ENCODE data around the gene ARHGEF6. TPM values are rescaled to one million over a fixed set of nuclear protein-coding genes. Genes with fewer than 3 reads are reported as not detected.

The ARHGEF6 gene
- total RNA-seq, 1 donor from 2014 or later: 84.1 TPM

DNA sequence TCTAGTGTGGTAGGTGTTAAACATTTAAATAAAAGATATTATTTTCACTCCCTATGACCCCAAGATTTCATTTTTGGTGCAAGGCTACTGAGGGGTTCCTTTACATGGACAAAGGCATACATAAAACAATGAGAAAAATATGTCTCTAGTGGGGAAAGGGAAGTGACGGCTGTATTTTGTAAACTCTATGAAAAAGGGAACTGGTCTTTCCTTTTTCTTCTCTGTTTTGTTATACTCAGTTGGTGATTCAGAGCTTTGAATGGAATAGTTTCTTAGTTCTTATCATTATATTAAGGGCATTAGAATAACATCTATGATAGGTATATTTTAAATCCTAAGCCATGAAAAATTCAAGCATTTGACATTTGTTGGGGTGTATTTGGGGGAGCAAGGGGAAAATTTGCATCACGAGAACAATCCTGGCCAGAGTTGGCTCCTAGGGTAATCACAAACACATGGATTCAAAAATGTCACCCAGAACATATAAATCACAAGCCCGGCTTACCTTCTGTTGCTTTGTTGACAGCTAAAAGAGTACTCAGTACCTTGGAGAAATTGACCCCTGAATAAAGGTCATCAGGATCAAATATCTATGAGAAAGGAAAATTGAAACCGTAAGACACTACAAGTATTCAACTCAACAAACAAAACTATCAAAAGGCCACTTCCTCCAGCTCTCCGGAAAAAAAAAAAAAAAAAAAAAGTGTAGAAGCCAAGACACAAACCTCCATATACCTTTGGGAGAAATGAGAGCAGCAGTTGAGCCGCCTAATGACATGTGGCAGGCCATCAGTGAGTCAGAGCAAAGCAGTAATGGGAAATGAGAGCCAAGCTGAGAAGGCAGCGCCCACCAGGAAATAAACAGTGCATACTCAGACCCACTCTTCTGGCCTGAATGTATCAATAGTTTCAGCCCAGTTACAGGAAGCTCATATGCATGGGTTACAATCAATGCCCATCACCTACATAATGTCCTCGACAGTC, 33.4 kb downstream of the ARHGEF6 start:
- no peak for DNase-seq (ENCODE audit: low spot score)

DNA sequence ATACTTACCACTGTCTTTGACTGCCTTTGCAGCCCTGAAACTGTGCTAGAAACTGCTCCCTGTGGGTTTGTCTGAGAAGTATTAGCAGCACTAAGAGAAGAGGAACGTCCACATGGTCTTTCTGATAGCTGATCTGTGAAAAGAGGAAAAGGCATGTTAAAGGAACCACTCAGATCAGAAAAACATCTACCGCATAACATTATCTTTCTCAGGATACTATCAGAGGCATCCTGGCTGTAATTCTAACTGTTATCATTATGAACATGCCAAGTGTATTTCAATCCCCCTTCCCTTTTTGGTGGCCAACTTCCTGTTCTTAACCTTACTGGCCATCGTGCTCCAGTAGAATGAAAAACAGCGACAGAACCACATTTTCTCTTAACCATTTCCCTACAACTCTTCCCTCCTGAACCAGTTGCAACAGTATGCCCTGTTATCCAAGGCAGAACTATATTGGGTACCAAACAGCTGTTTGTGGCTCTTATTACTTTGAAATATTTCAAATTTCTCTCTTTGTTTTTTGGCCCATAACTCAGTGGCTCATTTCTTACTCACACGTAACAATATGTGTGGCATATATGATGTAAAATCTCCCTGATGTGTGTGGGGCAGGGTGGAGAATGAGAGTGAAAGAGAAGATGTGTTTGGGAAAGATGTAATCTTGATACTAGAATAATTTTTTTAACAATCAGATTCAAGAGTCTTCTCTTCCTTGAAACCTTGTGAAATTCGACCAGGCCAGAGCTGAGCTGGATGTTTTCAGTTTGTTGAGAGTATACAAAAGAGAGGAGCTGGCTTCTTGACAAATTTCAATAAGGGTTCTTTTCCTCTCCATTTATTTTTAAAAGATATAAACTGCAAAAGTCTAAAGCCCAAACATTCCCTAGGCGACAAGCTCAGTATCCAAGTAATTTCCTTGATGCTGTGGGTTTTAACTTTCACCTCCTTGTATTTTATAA, 35.2 kb downstream of the ARHGEF6 start:
- DNase-seq (ENCODE audit: low spot score): no peak

DNA sequence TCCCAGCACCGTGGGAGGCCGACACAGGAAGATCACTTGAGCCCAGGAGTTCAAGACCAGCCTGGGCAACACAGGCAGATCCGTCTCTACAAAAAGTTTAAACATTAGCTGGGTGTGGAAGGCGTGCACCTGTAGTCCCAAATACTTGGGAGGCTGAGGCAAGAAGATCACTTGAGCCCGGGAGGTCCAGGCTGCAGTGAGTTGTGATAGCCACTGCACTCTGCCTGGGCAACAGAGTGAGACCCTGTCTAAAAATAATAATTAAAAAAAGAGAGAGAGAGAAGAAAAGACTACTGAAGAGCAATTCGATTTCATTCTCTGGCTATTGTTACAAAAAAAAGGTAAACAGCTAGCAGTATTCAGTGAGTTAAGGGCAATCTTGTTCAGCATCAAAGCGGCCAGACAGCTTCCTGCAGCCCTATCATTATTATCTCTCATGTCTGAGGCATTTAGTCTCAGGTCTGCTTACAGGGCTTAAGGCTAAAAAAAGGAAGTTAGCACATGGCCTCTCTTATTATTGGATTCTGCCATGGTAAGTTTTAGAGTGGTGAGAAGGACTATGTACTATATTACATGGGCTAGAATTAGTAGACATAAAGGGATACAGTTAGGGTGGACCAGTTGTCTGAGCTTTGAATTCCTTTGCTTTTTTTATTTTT, 37.9 kb downstream of the ARHGEF6 start:
- DNase-seq (ENCODE audit: low spot score): no peak

DNA sequence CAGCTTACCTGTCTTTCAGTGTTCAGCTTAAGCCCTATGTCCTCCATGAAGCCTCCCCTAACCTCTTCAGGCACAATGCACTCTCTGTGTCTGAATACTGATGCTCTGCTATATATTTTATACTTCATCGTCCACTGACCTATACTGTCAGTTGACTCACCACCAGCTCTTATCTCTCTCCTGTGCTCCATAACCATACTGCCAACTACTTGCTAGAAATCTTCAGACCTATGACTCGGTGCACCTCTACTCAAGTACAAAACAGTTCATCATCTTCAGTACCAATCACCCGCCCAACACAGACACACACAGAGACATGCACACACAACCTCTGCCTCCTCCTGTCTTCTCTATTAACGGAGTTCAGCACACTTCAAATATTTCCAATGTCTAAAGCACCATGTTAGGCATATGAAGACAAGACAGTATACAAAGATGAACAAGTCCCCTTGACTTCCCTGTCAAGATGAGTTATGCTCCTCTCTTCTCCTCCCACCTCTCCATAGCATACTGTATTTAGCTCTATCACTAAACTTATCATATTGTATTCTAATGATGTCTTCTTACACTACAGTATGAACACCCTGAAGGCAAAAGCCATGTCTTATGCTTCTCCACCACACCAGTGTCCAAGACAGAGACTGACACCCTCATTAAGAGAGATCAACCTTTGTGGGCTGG, 42.5 kb downstream of the ARHGEF6 start:
- DNase-seq (ENCODE audit: low spot score): no peak

DNA sequence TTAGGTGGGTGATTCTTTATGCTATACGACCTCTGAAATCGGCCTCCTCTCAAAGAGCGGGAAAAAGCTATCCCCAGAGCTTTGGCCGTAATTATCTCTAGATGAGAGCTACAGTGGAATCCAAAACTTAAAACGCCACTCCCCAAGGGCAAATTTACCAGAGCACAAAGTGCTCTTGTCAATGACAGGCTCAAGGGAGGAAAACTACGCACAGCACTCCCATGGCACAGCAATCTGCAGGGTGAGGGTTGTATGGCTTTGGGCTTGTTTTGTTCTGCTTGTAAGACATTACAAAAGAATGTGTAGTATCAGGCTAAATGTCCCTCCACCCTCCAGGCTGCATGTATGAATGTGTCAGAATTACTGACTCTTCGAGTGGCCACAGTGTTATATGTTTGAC, 44.0 kb downstream of the ARHGEF6 start:
- DNase-seq (ENCODE audit: low spot score): no peak

DNA sequence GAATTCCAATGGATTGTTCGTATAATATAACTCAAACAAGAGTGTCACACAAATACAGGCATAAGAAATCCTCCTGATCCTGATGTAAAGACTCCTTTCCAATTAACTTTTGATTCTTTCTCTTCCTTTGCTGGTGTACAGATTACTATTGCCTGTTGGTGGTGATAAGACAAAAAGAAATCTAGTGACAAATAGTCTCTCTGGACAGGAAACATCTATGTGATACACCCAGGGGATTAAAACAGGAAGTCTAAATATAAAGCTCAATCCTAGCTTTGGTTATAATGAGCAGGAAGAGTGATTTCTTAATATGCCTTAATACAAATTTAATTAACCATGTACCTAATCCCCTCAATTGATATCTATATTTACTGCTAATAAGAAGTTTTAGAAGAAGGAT, 45.1 kb downstream of the ARHGEF6 start:
- DNase-seq (ENCODE audit: low spot score): no peak

DNA sequence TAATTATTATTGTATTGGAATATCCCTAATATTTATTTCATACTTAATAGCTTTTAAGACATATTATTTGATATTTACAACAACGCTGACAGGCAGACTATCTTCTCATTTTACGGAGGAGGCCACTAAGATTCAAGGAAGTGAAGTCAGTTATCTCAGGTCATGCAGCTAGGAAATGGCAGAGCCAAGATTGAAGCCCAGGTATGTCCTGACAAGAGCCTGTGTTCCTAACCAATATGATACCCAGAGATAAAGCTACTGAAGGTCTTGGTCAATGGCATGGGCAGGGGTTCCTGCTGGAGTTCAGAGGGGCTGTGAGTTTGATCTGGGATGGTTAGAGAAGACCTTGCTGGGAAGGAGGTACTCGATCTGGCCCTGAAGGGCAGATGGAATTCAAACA, 47.1 kb downstream of the ARHGEF6 start:
- DNase-seq (ENCODE audit: low spot score): no peak

DNA sequence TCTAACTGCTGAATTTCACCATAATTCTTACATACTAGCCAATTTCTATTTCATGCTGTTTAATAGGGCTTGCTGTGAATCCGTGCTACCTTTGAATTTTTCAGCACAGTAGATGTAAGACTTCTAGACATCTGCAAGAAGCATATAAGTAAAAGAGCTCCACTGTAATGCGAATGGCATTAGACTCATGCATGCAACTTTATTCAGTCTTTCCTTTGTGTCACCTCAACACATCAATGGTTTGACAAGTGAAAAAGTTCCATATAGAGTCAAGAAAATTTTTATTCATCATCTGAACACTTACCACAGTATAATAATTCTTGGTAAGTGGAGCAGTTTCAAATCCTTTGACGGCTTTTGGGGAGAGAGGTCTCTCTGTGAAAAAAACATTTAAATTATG, 48.9 kb downstream of the ARHGEF6 start:
- no peak for DNase-seq (ENCODE audit: low spot score)

DNA sequence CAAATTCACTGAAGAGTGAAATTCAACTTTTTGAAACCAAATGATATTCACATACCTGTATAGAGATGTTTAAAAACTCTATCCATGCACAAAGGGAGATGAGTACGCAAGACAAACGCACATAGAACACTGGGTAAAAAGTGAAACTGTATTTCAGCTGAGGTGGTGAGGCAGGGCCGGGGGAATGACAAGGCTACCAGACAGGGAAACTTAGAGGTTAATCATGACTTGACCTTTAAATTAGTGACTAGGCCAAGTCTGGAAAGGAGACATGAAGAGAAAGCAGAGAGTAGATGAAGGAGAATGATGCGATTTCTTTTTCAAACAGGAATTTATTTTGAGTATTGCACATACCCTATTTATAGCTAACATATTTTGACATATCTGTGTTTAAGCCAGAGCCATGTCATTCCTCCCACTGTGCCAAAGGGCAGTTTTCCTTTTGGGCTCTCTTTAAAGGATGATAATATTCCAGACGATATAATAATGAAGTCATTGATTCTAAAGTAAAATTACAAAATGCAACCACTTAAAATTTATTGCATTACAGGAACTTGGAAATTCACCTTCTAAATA, 49.4 kb downstream of the ARHGEF6 start:
- DNase-seq (ENCODE audit: low spot score): no peak

DNA sequence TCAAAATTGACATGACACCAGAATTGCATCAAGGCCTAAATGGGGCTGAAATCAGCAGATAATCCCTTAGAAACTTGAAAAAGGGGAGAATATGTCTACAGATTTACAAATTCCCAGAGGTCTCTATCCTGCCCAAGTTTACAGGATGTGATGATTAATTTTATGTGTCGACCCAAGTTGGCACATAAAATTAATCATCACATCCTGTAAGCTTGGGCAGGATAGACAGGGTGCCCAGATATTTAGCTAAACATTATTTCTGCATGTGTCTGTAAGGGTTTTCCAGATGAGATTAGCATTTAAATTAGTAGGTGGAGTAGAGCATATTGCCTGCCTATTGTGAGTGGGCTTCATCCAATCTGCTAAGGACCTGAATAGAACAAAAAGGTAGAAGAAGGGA, 52.3 kb downstream of the ARHGEF6 start:
- no peak for DNase-seq (ENCODE audit: low spot score)

DNA sequence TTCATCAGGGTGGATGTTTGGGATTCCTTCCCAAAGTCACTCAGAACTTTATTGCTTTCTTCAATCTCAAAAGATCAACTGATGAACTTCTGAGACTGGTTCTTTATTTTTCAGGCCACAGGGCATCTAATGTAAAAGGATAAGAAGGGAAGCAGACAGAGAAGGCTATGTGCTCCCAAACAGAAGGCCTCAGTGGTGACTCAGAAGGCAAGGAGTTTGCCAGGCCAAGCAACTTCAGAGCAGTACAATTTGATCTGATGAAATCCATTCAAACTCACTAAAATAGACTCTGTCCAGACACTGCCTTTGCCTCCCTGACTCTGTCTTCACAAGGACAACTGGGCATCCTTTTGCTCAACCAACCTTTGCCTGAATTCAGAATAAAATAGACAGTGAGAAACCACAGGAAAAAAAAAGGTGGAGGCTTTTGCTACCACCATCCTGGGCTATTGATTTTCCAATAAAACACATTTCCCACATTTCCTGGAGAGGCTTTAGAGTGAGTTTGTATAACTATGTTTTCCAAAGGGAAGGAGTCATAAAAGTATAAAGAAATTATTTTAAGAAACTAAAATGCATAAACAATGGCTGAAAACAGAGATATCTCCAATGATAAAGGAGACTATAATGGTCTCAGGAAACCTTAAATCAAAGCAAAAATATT, 55.2 kb downstream of the ARHGEF6 start:
- no peak for DNase-seq (ENCODE audit: low spot score)

DNA sequence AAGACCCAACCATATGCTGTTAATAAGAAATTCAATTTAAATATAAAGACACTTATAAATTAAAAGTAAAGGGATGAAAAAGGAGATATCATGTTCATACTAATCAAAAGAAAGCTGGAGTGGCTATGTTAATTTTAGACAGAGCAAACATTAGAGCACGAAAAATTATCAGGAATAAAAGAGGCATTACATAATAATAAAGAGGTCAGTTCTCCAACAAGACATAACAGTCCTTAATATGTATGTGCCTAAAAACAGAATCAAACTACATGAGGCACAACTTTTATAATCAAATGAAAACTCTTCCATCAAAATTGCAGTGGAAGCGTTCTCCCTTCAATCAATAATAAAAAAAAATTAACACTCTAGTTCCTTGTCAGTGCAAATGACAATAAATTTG, 62.6 kb downstream of the ARHGEF6 start:
- DNase-seq (ENCODE audit: low spot score): no peak

DNA sequence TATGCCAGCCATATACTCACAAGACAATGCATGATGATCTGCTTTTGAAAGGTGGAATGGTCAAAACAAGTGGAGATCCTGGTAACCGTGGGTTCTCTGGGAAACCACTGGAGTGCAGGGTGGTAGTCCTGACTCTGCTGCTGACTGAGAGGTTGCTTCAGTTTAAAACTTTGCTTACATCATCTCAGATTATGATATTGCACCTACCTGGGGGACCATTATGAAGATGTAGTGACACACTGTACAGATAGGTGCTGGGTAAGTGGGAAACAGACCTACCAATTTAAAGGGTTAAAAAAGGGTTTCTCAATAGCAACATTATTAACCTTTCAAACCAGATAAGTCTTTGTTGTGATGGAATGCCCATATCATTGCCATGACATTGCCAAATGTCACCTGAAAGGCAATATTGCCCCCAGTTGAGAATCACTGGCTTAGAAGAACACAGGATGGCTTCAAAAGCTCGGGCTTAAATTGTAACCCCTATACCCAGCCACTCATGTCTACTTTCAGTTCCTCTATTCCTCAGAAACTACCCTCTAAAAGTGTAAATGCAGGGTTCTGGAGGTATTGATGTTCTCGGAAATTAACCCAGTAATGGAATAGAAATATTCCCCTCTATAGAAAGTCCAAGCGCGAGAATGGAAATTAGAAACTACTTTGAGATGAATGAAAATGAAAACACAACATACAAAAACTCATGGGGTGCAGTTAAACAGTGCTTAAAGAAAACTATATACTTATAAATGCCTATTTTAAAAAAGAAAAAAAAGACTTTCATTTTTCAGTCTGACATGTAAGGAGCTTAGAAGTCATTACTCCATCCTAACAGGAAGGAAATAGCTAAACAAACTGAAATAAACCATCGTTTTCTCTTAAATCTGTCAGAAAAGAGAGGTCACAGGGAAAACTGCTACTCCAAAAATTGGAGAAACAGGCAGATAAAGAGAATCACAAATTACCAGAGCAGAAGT, 65.8 kb downstream of the ARHGEF6 start:
- DNase-seq (ENCODE audit: low spot score): no peak

DNA sequence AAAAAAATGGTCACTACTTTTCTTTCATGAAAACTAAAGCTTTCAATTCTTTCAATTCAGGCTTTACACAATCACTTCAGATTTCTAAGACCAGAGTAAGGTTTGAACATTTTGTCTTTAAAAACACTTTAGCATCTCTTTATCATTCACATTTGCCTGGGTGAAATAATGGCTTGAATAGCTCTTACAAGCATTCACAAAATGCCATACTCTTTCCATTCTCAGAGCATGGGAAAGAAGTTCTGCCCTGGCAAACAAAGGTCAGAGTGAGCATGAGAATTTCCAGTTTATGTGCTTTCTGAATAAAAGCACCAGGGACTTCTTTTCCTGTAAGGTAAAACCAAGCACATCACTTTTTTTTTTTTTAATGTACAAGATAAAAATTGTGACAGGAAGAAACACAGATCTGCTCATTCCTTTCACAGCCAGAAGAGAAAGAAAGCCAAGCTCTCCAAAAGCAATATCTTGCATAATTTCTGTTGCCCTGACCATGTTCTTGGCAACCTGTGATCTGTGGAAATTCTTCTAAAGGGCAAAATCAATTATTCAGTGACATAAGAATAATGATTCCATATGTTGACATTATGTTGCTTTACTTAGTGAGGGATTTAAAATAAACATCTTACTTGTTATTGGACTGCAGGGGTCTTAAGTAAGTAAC, 68.0 kb downstream of the ARHGEF6 start:
- no peak for DNase-seq (ENCODE audit: low spot score)

DNA sequence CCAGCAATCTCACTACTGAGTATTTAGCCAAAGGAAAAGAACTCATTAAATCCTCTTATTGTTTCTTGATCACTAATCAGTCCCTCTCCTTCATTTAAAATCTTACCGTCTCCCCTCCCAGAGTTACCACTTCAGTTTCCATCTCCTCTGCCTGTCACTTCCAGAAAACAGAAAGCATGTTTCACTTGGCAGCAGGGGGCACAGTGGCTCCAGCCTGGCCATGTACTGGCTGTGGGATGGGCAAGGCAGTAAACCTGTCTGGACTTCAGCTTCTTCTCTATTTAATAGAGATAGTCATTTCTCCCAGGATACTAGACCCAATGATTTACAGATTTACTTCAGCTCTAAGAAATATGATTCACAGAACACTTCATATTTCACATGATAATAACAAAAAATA, 69.6 kb downstream of the ARHGEF6 start:
- no peak for DNase-seq (ENCODE audit: low spot score)

DNA sequence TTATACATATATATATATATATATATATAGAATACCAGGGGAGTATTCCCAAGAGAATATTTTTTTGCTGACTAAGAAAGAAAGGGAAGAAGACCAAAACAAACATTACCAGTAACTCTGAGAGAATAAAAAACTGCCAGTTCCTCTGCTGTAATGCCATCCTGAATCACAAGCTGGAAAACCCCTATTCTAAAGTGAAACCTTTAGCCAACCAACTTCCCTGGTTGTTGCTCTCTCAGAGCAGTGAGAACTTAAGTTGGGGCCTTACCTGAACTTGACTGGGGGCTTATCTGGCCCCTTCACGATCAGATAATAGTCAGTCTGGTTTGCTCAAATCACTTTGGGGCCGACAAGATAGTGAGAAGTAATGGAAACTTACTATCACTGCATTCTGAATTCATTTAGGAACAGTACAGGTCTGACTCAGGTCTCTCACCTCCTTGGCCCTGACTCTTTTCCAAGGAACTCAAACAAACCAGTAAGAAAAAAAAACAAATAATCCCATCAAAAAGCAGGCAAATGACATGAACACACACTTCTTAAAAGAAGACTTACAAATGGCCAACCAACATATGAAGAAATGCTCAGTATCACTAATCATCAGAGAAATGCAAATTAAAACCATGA, 70.3 kb downstream of the ARHGEF6 start:
- DNase-seq (ENCODE audit: low spot score): no peak

DNA sequence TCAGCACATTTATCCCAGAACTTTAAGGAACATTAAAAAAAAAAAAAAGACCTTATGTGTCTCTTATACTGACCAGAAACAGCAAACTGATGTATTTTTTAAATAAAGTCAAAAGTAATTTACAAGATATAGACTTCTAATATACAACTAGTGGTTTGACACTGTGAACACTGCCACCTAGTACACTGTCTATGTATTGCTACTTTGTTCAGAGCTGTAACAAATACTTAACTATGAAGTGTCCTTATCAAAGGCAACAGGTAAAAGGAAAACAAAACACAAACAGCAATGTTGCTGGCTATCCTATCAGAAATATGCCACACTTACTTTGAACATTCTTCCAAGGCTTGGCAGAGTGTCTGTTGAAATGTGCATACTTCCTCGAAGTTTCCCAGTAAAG, 72.4 kb downstream of the ARHGEF6 start:
- no peak for DNase-seq (ENCODE audit: low spot score)

DNA sequence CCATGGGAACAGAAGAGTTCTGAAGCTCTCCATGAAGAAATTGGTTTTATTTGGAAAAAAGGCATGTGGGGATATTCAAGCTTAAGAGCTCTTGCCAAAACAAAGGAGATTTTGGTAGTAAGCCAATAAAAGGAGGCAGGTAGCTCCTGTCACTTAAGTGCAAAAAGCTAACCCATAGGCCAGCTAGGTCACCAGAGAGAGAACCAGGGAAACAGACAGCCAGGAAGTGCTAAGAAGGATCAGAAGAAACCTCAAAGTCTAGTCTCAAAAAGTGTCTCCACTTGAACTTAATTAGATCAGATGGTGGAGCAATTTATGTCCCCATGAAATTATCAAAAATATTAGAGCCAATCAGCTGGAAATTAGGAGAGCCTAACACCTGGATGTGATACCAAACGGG, 83.6 kb downstream of the ARHGEF6 start:
- no peak for DNase-seq (ENCODE audit: low spot score)

Measured in mesenteric fat pad (tissue), 1 donor.